Tibial nerve (tissue), 3 donors: ENCODE data around the gene TPRN.

ENCODE experiments used
- POLR2A ChIP-seq, 2 donors: fragments of 450-650 bp; IDR thresholded peaks; one replicate each; pipeline ENCODE4 v1.6.1; 2017; ENCODE audit warnings: antibody characterized with exemption in 2 of 2, mild to moderate bottlenecking in 2 of 2, moderate library complexity in 2 of 2
- TF ChIP-seq, protein P1 (sequence below), 5 experiments: fragments of 200-600 bp in 3 of 5; fragments of 450-650 bp in 2 of 5; sonication (generic) in 3 of 5; IDR thresholded peaks; one replicate each; pipeline ENCODE4 v1.5.1; 2016 to 2019; ENCODE audit warnings: antibody characterized with exemption in 5 of 5, mild to moderate bottlenecking in 3 of 5, moderate library complexity in 2 of 5

GRCh38 chr9:137228506-137228967 lies 28.0 kb upstream of the TPRN start:
- TF ChIP-seq, protein P1, sequence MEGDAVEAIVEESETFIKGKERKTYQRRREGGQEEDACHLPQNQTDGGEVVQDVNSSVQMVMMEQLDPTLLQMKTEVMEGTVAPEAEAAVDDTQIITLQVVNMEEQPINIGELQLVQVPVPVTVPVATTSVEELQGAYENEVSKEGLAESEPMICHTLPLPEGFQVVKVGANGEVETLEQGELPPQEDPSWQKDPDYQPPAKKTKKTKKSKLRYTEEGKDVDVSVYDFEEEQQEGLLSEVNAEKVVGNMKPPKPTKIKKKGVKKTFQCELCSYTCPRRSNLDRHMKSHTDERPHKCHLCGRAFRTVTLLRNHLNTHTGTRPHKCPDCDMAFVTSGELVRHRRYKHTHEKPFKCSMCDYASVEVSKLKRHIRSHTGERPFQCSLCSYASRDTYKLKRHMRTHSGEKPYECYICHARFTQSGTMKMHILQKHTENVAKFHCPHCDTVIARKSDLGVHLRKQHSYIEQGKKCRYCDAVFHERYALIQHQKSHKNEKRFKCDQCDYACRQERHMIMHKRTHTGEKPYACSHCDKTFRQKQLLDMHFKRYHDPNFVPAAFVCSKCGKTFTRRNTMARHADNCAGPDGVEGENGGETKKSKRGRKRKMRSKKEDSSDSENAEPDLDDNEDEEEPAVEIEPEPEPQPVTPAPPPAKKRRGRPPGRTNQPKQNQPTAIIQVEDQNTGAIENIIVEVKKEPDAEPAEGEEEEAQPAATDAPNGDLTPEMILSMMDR (IDR thresholded peaks at IDR 0.05), result no peak
- TF ChIP-seq POLR2A (IDR thresholded peaks at IDR 0.05), result no peak
